ENCODE results near the gene LTBP2. TPM values are rescaled to one million over a fixed set of nuclear protein-coding genes. Genes with fewer than 3 reads are reported as not detected.

Gene LTBP2
- total and polyA plus RNA-seq, 2 experiments from 2014 or later: 2.0 to 5.4 TPM

- H3K4me3 ChIP-seq: no peak overlapping the region
- H3K36me3 ChIP-seq: no peaks in the 10 kb centered on the region
- no peak for TF ChIP-seq CTCF (IDR thresholded peaks at IDR 0.05; ENCODE audit: low read depth, low read length)
- peaks cover 11% of the 10 kb centered on the region for H3K4me1 ChIP-seq (ENCODE audit: low read depth)
- no peak for DNase-seq (ENCODE audit: low read depth in 1 of 2, low spot score in 1 of 2)
- no peak overlapping the region for H3K27ac ChIP-seq
- H3K9me3 ChIP-seq (ENCODE audit: low read depth): no peaks in the 10 kb centered on the region
- no peaks in the 10 kb centered on the region for H3K27me3 ChIP-seq
Measured at GRCh38 chr14:74630881-74631690, 19.0 kb upstream of the LTBP2 start.

GRCh38 chr14:74628418-74628817 is 16.4 kb upstream of the LTBP2 start:
- DNase-seq (ENCODE audit: low read depth in 1 of 2, low spot score in 1 of 2): no peak
- no peak overlapping the region for H3K4me3 ChIP-seq
- no peaks in the 10 kb centered on the region for H3K27me3 ChIP-seq
- H3K36me3 ChIP-seq: no peaks in the 10 kb centered on the region
- no peaks in the 10 kb centered on the region for H3K4me1 ChIP-seq (ENCODE audit: low read depth)
- no peaks in the 10 kb centered on the region for H3K9me3 ChIP-seq (ENCODE audit: low read depth)
- no peak for TF ChIP-seq CTCF (IDR thresholded peaks at IDR 0.05; ENCODE audit: low read depth, low read length)
- no peak overlapping the region for H3K27ac ChIP-seq

- H3K9me3 ChIP-seq (ENCODE audit: low read depth): no peaks in the 10 kb centered on the region
- no peaks in the 10 kb centered on the region for H3K36me3 ChIP-seq
- H3K27ac ChIP-seq: no peak overlapping the region
- TF ChIP-seq CTCF (IDR thresholded peaks at IDR 0.05; ENCODE audit: low read depth, low read length): no peak
- DNase-seq (ENCODE audit: low read depth in 1 of 2, low spot score in 1 of 2): no peak
- H3K4me1 ChIP-seq (ENCODE audit: low read depth): no peaks in the 10 kb centered on the region
- no peaks in the 10 kb centered on the region for H3K27me3 ChIP-seq
- no peak overlapping the region for H3K4me3 ChIP-seq
Measured at GRCh38 chr14:74627076-74627475, 15.0 kb upstream of the LTBP2 start.

GRCh38 chr14:74622257-74622656 is 10.2 kb upstream of the LTBP2 start:
- Histone ChIP-seq H3K36me3 (no peaks in the 10 kb centered on the region), H3K9me3 (ENCODE audit: low read depth) (no peaks in the 10 kb centered on the region), H3K4me3 (no peak overlapping the region), H3K27ac (peak overlapping the region; percentile 62), H3K4me1 (ENCODE audit: low read depth) (peaks cover 8% of the 10 kb centered on the region), H3K27me3 (no peaks in the 10 kb centered on the region)
- DNase-seq (ENCODE audit: low read depth in 1 of 2, low spot score in 1 of 2): no peak
- no peak for TF ChIP-seq CTCF (IDR thresholded peaks at IDR 0.05; ENCODE audit: low read depth, low read length)

GRCh38 chr14:74621556-74621955 is 9.5 kb upstream of the LTBP2 start:
- TF ChIP-seq CTCF (IDR thresholded peaks at IDR 0.05; ENCODE audit: low read depth, low read length): no peak
- Histone ChIP-seq H3K27me3 (no peaks in the 10 kb centered on the region), H3K27ac (peak overlapping the region; percentile 62), H3K9me3 (ENCODE audit: low read depth) (no peaks in the 10 kb centered on the region), H3K36me3 (no peaks in the 10 kb centered on the region), H3K4me1 (ENCODE audit: low read depth) (peaks cover 8% of the 10 kb centered on the region), H3K4me3 (no peak overlapping the region)
- peak in 1 of 2 donors; percentile 67 for DNase-seq (ENCODE audit: low read depth in 1 of 2, low spot score in 1 of 2)
